ENCODE results near the gene LHFPL3.

DNA sequence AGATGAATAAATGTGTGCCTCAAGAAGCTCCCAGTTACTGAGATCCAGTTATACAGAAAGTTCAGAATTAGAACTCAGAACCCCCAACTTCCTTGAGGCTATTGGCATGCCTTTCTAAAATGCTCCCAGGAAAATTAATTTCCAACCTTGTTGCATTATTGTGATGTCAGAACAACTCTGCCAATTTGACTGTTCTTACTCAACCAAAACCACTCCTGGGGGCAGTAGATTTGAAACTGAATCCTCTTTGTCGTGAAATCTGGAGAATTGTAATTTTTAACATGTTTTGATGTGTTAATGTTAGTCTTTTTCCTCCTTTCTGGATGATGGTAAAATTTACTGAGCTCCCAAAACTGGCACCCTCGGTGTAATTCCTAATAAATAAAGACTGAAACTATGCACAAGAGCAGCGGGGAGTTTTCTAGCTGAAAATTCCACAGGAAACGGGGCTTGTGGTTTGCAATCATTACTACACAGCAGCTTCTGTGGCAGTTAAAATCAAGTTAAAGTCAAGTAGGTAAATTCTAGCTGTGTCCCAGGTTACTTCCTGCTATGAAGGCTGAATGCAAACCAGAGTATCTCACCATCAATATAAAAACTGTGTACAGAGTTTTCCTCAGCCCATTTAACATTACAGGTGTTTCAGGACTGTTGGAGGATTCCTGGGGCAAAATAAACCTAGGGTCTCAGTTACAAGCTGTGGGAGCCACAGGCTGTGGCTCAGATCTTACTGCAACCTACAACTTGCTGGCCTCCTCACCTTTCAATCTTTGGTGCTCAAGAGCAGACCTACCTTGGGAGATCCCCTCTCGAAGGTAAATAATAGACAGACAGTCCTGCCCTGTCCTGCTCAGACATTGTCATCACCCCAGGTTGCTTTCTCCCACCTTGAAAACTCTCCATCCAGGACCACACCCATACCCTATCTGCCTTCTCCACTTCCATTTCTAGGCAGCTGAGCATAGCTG is 529.3 kb downstream of the LHFPL3 start:
- TF ChIP-seq CTCF (conservative IDR thresholded peaks at IDR 0.05; ENCODE audit: low read depth in 2 of 2) = no peak
- no peak for TF ChIP-seq CREB1 (CRISPR knock-in tag; IDR thresholded peaks at IDR 0.05; ENCODE audit: low read depth)
- no peak for TF ChIP-seq EZH2phosphoT487 (IDR thresholded peaks at IDR 0.05; ENCODE audit: unreplicated experiment)
- TF ChIP-seq, protein P1, sequence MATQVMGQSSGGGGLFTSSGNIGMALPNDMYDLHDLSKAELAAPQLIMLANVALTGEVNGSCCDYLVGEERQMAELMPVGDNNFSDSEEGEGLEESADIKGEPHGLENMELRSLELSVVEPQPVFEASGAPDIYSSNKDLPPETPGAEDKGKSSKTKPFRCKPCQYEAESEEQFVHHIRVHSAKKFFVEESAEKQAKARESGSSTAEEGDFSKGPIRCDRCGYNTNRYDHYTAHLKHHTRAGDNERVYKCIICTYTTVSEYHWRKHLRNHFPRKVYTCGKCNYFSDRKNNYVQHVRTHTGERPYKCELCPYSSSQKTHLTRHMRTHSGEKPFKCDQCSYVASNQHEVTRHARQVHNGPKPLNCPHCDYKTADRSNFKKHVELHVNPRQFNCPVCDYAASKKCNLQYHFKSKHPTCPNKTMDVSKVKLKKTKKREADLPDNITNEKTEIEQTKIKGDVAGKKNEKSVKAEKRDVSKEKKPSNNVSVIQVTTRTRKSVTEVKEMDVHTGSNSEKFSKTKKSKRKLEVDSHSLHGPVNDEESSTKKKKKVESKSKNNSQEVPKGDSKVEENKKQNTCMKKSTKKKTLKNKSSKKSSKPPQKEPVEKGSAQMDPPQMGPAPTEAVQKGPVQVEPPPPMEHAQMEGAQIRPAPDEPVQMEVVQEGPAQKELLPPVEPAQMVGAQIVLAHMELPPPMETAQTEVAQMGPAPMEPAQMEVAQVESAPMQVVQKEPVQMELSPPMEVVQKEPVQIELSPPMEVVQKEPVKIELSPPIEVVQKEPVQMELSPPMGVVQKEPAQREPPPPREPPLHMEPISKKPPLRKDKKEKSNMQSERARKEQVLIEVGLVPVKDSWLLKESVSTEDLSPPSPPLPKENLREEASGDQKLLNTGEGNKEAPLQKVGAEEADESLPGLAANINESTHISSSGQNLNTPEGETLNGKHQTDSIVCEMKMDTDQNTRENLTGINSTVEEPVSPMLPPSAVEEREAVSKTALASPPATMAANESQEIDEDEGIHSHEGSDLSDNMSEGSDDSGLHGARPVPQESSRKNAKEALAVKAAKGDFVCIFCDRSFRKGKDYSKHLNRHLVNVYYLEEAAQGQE (IDR thresholded peaks at IDR 0.05; ENCODE audit: unreplicated experiment) = no peak
- no peak for TF ChIP-seq POLR2AphosphoS5 (IDR thresholded peaks at IDR 0.05; ENCODE audit: low read depth)
- TF ChIP-seq EZH2 (IDR thresholded peaks at IDR 0.05; ENCODE audit: low read depth, unreplicated experiment) = no peak
- TF ChIP-seq JUNB (IDR thresholded peaks at IDR 0.05; ENCODE audit: unreplicated experiment) = no peak
- no peak for TF ChIP-seq NANOG (IDR thresholded peaks at IDR 0.05; ENCODE audit: borderline replicate concordance)
- TF ChIP-seq, protein P2, sequence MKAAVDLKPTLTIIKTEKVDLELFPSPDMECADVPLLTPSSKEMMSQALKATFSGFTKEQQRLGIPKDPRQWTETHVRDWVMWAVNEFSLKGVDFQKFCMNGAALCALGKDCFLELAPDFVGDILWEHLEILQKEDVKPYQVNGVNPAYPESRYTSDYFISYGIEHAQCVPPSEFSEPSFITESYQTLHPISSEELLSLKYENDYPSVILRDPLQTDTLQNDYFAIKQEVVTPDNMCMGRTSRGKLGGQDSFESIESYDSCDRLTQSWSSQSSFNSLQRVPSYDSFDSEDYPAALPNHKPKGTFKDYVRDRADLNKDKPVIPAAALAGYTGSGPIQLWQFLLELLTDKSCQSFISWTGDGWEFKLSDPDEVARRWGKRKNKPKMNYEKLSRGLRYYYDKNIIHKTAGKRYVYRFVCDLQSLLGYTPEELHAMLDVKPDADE (IDR thresholded peaks at IDR 0.05) = no peak
- no peak for TF ChIP-seq STAT1 (IDR thresholded peaks at IDR 0.05; ENCODE audit: unreplicated experiment)
